Activated T-cell treated with anti-CD3 and anti-CD28 coated beads for 4 hours (primary cell): ENCODE results near the gene PTGES3.

Source experiments
- DNase-seq: peaks from one replicate; pipeline ENCODE4 v3.0.0-alpha.2; 2020

PTGES3 gene

GRCh38 chr12:56616925-56617324 is 71.2 kb downstream of the PTGES3 start:
- no peak for DNase-seq

GRCh38 chr12:56616244-56616643 is 71.8 kb downstream of the PTGES3 start:
- no peak for DNase-seq

DNA sequence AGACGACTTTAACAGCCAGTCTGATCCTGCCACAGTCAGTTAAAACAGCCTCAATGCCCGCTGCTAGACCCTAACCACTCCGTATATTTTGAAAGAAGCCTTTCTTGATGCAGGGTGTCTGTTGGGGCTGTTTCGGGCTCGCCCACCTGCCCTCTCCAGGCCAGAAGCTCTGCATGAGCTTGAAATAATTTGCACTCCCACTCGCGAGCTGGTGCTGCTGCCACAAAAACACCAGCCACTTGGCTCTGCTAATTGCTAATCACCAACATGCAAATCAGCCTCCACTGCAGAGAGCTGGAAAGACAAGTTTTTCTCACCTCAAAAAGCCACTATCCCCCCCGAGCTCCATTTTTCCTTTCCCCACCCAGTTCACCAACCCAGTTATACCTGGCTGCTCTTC is 73.5 kb downstream of the PTGES3 start:
- DNase-seq: no peak
